Upper lobe of right lung (tissue), 1 donor: ENCODE data around the gene OPN5. TPM values are rescaled to one million over a fixed set of nuclear protein-coding genes. Genes with fewer than 3 reads are reported as not detected.

Source experiments
- ATAC-seq: fragments of 200-7000 bp; cut with Tn5 transposase; one replicate; pipeline ENCODE4 v1.9.1; 2020; ENCODE audit warnings: mild to moderate bottlenecking, moderate library complexity
- DNase-seq: peaks from one replicate; pipeline ENCODE4 v3.0.0-alpha.2; 2020
- H3K27ac ChIP-seq: fragments of 200-600 bp; one replicate; pipeline ENCODE4 v1.8.0; 2022
- H3K27me3 ChIP-seq: fragments of 200-600 bp; one replicate; pipeline ENCODE4 v1.8.0; 2022; ENCODE audit warnings: mild to moderate bottlenecking
- H3K36me3 ChIP-seq: fragments of 200-600 bp; one replicate; pipeline ENCODE4 v1.8.0; 2022
- H3K4me1 ChIP-seq: fragments of 200-600 bp; one replicate; pipeline ENCODE4 v1.8.0; 2022
- H3K4me3 ChIP-seq: fragments of 200-600 bp; one replicate; pipeline ENCODE4 v1.8.0; 2022; ENCODE audit warnings: mild to moderate bottlenecking
- H3K9me3 ChIP-seq: fragments of 200-600 bp; one replicate; pipeline ENCODE4 v1.8.0; 2022
- CTCF ChIP-seq: fragments of 200-600 bp; IDR thresholded peaks from one replicate; pipeline ENCODE4 v1.8.0; 2022; ENCODE audit warnings: antibody characterized with exemption
- intact Hi-C: fragments of 100-400 bp; cut with DNase I; formaldehyde crosslinking; loops from one replicate; pipeline ENCODE4 v1.11.0; 2022
- total RNA-seq: library from RNA; stranded (reverse); fragmentation: NEBNext Ultra II Directional; extraction: Animal tissue kit (Norgen Biotek cat#: 25700); gene quantifications from one replicate; pipeline ENCODE4 v1.2.1, GENCODE V29; 2021
- donor health status: DM: no; HTN: yes; CAD: no; lungs with severe emphysema.

OPN5 gene
- total RNA-seq, 1 donor from 2014 or later, result not detected

GRCh38 chr6:47759364-47759763, 22.5 kb upstream of the OPN5 start:
- H3K4me3 ChIP-seq, result no peak overlapping the region
- no peak for TF ChIP-seq CTCF
- DNase-seq (no peak), ATAC-seq (no peak)
- no peaks in the 10 kb centered on the region for H3K27me3 ChIP-seq
- H3K27ac ChIP-seq, result no peak overlapping the region
- no peaks in the 10 kb centered on the region for H3K4me1 ChIP-seq
- no peaks in the 10 kb centered on the region for H3K36me3 ChIP-seq
- intact Hi-C loops, result no loop called here
- H3K9me3 ChIP-seq, result no peaks in the 10 kb centered on the region

- Histone ChIP-seq H3K27ac (no peak overlapping the region), H3K27me3 (no peaks in the 10 kb centered on the region), H3K9me3 (no peaks in the 10 kb centered on the region), H3K4me1 (no peaks in the 10 kb centered on the region), H3K4me3 (no peak overlapping the region), H3K36me3 (no peaks in the 10 kb centered on the region)
- no peak for ATAC-seq
- DNase-seq, result no peak
- no peak for TF ChIP-seq CTCF
- intact Hi-C loops, result no loop called here
Observed at GRCh38 chr6:47762502-47762901, 19.3 kb upstream of the OPN5 start.

- Histone ChIP-seq H3K27me3 (no peaks in the 10 kb centered on the region), H3K36me3 (no peaks in the 10 kb centered on the region), H3K4me1 (no peaks in the 10 kb centered on the region), H3K4me3 (no peak overlapping the region), H3K9me3 (no peaks in the 10 kb centered on the region), H3K27ac (no peak overlapping the region)
- ATAC-seq, result no peak
- TF ChIP-seq CTCF, result no peak
- intact Hi-C loops, result no loop called here
- no peak for DNase-seq
Observed at GRCh38 chr6:47766445-47766844, 15.4 kb upstream of the OPN5 start.

- Histone ChIP-seq H3K27me3 (no peaks in the 10 kb centered on the region), H3K4me3 (no peak overlapping the region), H3K4me1 (no peaks in the 10 kb centered on the region), H3K27ac (no peak overlapping the region), H3K36me3 (no peaks in the 10 kb centered on the region), H3K9me3 (no peaks in the 10 kb centered on the region)
- no peak for DNase-seq
- no peak for ATAC-seq
- TF ChIP-seq CTCF, result no peak
- intact Hi-C loops, result no loop called here
Observed at GRCh38 chr6:47767102-47767501, 14.7 kb upstream of the OPN5 start.

GRCh38 chr6:47769982-47770381, 11.8 kb upstream of the OPN5 start:
- no peak for TF ChIP-seq CTCF
- ATAC-seq (no peak), DNase-seq (no peak)
- Histone ChIP-seq H3K9me3 (no peaks in the 10 kb centered on the region), H3K36me3 (no peaks in the 10 kb centered on the region), H3K4me3 (no peak overlapping the region), H3K27me3 (no peaks in the 10 kb centered on the region), H3K27ac (no peak overlapping the region), H3K4me1 (no peaks in the 10 kb centered on the region)
- intact Hi-C loops, result no loop called here

GRCh38 chr6:47772359-47772758, 9.5 kb upstream of the OPN5 start:
- intact Hi-C loops, result no loop called here
- H3K27ac ChIP-seq, result no peak overlapping the region
- H3K4me3 ChIP-seq, result no peak overlapping the region
- H3K36me3 ChIP-seq, result no peaks in the 10 kb centered on the region
- ATAC-seq (no peak), DNase-seq (no peak)
- no peak for TF ChIP-seq CTCF
- H3K27me3 ChIP-seq, result no peaks in the 10 kb centered on the region
- H3K4me1 ChIP-seq, result no peaks in the 10 kb centered on the region
- H3K9me3 ChIP-seq, result no peaks in the 10 kb centered on the region
